GM23338 (cell line): Measurements from ENCODE around the gene ABCA5. TPM values are rescaled to one million over a fixed set of nuclear protein-coding genes. Genes with fewer than 3 reads are reported as not detected.

ENCODE experiments used
- ATAC-seq: fragments of 200-7000 bp; cut with Tn5 transposase; 3 replicates; pipeline ENCODE4 v1.9.1; 2020
- DNase-seq: peaks from one replicate; pipeline ENCODE4 v3.0.0-alpha.2; 2015; ENCODE audit warnings: low spot score
- H2AFZ ChIP-seq: fragments of 200-600 bp; sonication (generic); 2 replicates; pipeline ENCODE4 v1.8.0; 2016; ENCODE audit warnings: antibody characterized with exemption, mild to moderate bottlenecking, moderate library complexity
- H3F3A ChIP-seq: fragments of 200-600 bp; sonication (generic); replicated peaks from 2 replicates; pipeline ENCODE4 v1.8.0; 2017; ENCODE audit warnings: antibody characterized with exemption, mixed run types, low read depth
- H3K27ac ChIP-seq: fragments of 200-600 bp; sonication (generic); 2 replicates; pipeline ENCODE4 v1.6.1; 2016; ENCODE audit warnings: low read depth
- H3K27me3 ChIP-seq: fragments of 200-600 bp; sonication (generic); 2 replicates; pipeline ENCODE4 v1.8.0; 2016; ENCODE audit warnings: mild to moderate bottlenecking, mixed run types, moderate library complexity; ENCODE audit not compliant: insufficient read depth
- H3K36me3 ChIP-seq: fragments of 200-600 bp; sonication (generic); 2 replicates; pipeline ENCODE4 v1.8.0; 2016; ENCODE audit warnings: mild to moderate bottlenecking; ENCODE audit not compliant: insufficient read depth
- H3K4me1 ChIP-seq: fragments of 200-600 bp; sonication (generic); 2 replicates; pipeline ENCODE4 v1.8.0; 2016; ENCODE audit warnings: mild to moderate bottlenecking, moderate library complexity; ENCODE audit not compliant: insufficient read depth
- H3K4me2 ChIP-seq: fragments of 200-600 bp; sonication (generic); 2 replicates; pipeline ENCODE4 v1.7.1; 2017; ENCODE audit warnings: mixed run types
- H3K4me3 ChIP-seq: fragments of 200-600 bp; sonication (generic); 2 replicates; pipeline ENCODE4 v1.6.1; 2016; ENCODE audit warnings: mixed run types
- H3K79me2 ChIP-seq: fragments of 200-600 bp; sonication (generic); replicated peaks from 2 replicates; pipeline ENCODE4 v1.8.0; 2017; ENCODE audit warnings: mild to moderate bottlenecking; ENCODE audit not compliant: insufficient read depth
- H3K9me2 ChIP-seq: fragments of 200-600 bp; sonication (generic); 2 replicates; pipeline ENCODE4 v1.8.0; 2017; ENCODE audit not compliant: insufficient read depth
- H4K20me1 ChIP-seq: fragments of 200-600 bp; sonication (generic); replicated peaks from 2 replicates; pipeline ENCODE4 v1.8.0; 2017; ENCODE audit warnings: mild to moderate bottlenecking; ENCODE audit not compliant: insufficient read depth
- H3K27ac Mint-ChIP-seq: 2 replicates; pipeline ENCODE4 v1.8.0; 2020; ENCODE audit warnings: inconsistent platforms, mild to moderate bottlenecking, moderate library complexity, mixed read lengths
- H3K27me3 Mint-ChIP-seq: 3 replicates; pipeline ENCODE4 v1.8.0; 2022; ENCODE audit warnings: low read depth, mild to moderate bottlenecking, moderate library complexity, mixed read lengths, inconsistent platforms; ENCODE audit not compliant: insufficient read depth, poor library complexity
- H3K36me3 Mint-ChIP-seq: 3 replicates; pipeline ENCODE4 v1.8.0; 2021; ENCODE audit warnings: low read depth, mild to moderate bottlenecking, inconsistent platforms, moderate library complexity, mixed read lengths
- H3K4me1 Mint-ChIP-seq: 3 replicates; pipeline ENCODE4 v1.8.0; 2020; ENCODE audit warnings: mild to moderate bottlenecking, inconsistent platforms, mixed read lengths
- H3K4me3 Mint-ChIP-seq: 3 replicates; pipeline ENCODE4 v1.8.0; 2021; ENCODE audit warnings: moderate library complexity, mild to moderate bottlenecking, inconsistent platforms, mixed read lengths
- H3K9me3 Mint-ChIP-seq: 3 replicates; pipeline ENCODE4 v1.8.0; 2020; ENCODE audit warnings: moderate library complexity, mild to moderate bottlenecking, inconsistent platforms, mixed read lengths
- ETS1 ChIP-seq: IDR thresholded peaks from 2 replicates; pipeline ENCODE4 v1.6.1; 2016; ENCODE audit warnings: antibody characterized with exemption
- EZH2 ChIP-seq: fragments of 200-600 bp; sonication (generic); IDR thresholded peaks from one replicate; pipeline ENCODE4 v1.8.0; 2017; ENCODE audit warnings: antibody characterized with exemption, mild to moderate bottlenecking, low read depth; ENCODE audit not compliant: unreplicated experiment
- EZH2phosphoT487 ChIP-seq: fragments of 200-600 bp; sonication (generic); IDR thresholded peaks from one replicate; pipeline ENCODE4 v1.8.1; 2018; ENCODE audit warnings: antibody characterized with exemption; ENCODE audit not compliant: unreplicated experiment
- JUNB ChIP-seq: IDR thresholded peaks from one replicate; pipeline ENCODE4 v1.6.1; 2016; ENCODE audit warnings: antibody characterized with exemption; ENCODE audit not compliant: unreplicated experiment
- NANOG ChIP-seq: IDR thresholded peaks from 2 replicates; pipeline ENCODE4 v1.6.1; 2016; ENCODE audit warnings: antibody characterized with exemption, borderline replicate concordance
- POLR2AphosphoS5 ChIP-seq: IDR thresholded peaks from 2 replicates; pipeline ENCODE4 v1.6.1; 2016; ENCODE audit warnings: antibody characterized with exemption, low read depth
- REST ChIP-seq: IDR thresholded peaks from one replicate; pipeline ENCODE4 v1.6.1; 2018; ENCODE audit warnings: antibody characterized with exemption; ENCODE audit not compliant: unreplicated experiment
- STAT1 ChIP-seq: IDR thresholded peaks from one replicate; pipeline ENCODE4 v1.6.1; 2016; ENCODE audit warnings: antibody characterized with exemption; ENCODE audit not compliant: unreplicated experiment
- ZNF114 ChIP-seq: fragments of 250-450 bp; sonication (Bioruptor Pico); IDR thresholded peaks from 2 replicates; pipeline ENCODE4 v1.5.0; 2020; ENCODE audit warnings: mild to moderate bottlenecking, moderate library complexity
- ZNF331 ChIP-seq: fragments of 250-450 bp; sonication (Bioruptor Pico); IDR thresholded peaks from 2 replicates; pipeline ENCODE4 v1.5.0; 2020; ENCODE audit warnings: low read depth, mild to moderate bottlenecking, moderate library complexity
- polyA plus RNA-seq: library from polyadenylated mRNA; unstranded; fragments of >200 nt; fragmentation: Nextera tagmentation; extraction: Ambion mirVana; gene quantifications from 2 replicates; pipeline ENCODE4 v1.2.1, GENCODE V29; 2016
- total RNA-seq: library from RNA; depleted of rRNA; stranded (reverse); fragments of >200 nt; shearing (Covaris generic); gene quantifications from 2 replicates; pipeline ENCODE4 v1.2.3, GENCODE V29; 2014
- TF ChIP-seq, protein P1 (sequence below), 2 experiments: fragments of 200-600 bp in 1 of 2; sonication (generic) in 1 of 2; conservative IDR thresholded peaks; 2 replicates each; pipeline versions ENCODE4 v1.5.1 to v1.6.1; 2016 to 2017; ENCODE audit warnings: antibody characterized with exemption in 2 of 2, low read depth in 2 of 2, mild to moderate bottlenecking in 2 of 2, moderate library complexity in 1 of 2
- TF ChIP-seq, protein P2 (sequence below): fragments of 250-450 bp; sonication (Bioruptor Pico); IDR thresholded peaks from 2 replicates; pipeline ENCODE4 v1.5.0; 2020; ENCODE audit warnings: mild to moderate bottlenecking, moderate library complexity

Gene ABCA5
- total and polyA plus RNA-seq, 2 experiments from 2014 or later, result 3.1 to 3.4 TPM

GRCh38 chr17:69231521-69231920, 95.4 kb downstream of the ABCA5 start (continued):
- no peak for TF ChIP-seq ETS1

DNA sequence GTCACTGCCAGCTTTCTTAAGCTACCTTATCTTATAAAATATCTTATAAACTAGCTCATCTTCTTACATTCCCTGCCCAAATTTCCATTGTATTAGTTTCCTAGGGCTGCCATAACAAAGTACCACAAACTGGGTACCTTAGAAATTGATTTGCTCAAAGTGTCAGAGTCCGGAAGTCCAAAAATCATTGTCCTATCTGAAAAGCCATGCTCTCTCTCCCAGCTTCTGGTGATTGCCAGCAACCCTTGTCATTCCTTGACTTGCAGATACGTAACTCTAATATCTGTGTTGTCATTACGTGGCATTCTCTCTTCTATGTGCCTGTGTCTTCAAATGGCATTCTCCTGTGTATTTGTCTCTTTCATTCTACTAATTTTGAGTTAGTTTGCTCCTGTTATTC, 96.0 kb downstream of the ABCA5 start:
- no peak overlapping the region for H2AFZ ChIP-seq
- H3K9me2 ChIP-seq, result no peaks in the 10 kb centered on the region
- DNase-seq (no peak), ATAC-seq (no peak)
- no peaks in the 10 kb centered on the region for H3K36me3 Mint-ChIP-seq
- H3K4me2 ChIP-seq, result no peak overlapping the region
- H3K36me3 ChIP-seq, result no peaks in the 10 kb centered on the region
- no peaks in the 10 kb centered on the region for H3K27me3 ChIP-seq
- H3K27ac ChIP-seq, result no peak overlapping the region
- H3K4me1 Mint-ChIP-seq, result no peaks in the 10 kb centered on the region; the same call in 2 of the 3 replicates
- H3F3A ChIP-seq, result no peaks in the 10 kb centered on the region
- no peaks in the 10 kb centered on the region for H4K20me1 ChIP-seq
- H3K27ac Mint-ChIP-seq, result no peak overlapping the region
- no peak overlapping the region for H3K4me3 Mint-ChIP-seq
- H3K79me2 ChIP-seq, result no peaks in the 10 kb centered on the region
- H3K4me1 ChIP-seq, result no peaks in the 10 kb centered on the region
- H3K4me3 ChIP-seq, result no peak overlapping the region
- peaks cover 4% of the 10 kb centered on the region for H3K27me3 Mint-ChIP-seq
- H3K9me3 Mint-ChIP-seq, result peaks cover 5% of the 10 kb centered on the region; the same call in 1 of the 3 replicates
- TF ChIP-seq, protein P1, sequence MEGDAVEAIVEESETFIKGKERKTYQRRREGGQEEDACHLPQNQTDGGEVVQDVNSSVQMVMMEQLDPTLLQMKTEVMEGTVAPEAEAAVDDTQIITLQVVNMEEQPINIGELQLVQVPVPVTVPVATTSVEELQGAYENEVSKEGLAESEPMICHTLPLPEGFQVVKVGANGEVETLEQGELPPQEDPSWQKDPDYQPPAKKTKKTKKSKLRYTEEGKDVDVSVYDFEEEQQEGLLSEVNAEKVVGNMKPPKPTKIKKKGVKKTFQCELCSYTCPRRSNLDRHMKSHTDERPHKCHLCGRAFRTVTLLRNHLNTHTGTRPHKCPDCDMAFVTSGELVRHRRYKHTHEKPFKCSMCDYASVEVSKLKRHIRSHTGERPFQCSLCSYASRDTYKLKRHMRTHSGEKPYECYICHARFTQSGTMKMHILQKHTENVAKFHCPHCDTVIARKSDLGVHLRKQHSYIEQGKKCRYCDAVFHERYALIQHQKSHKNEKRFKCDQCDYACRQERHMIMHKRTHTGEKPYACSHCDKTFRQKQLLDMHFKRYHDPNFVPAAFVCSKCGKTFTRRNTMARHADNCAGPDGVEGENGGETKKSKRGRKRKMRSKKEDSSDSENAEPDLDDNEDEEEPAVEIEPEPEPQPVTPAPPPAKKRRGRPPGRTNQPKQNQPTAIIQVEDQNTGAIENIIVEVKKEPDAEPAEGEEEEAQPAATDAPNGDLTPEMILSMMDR (conservative IDR thresholded peaks at IDR 0.05; ENCODE audit: low read depth in 2 of 2), result no peak
- TF ChIP-seq ZNF331 (CRISPR knock-in tag), result no peak
- no peak for TF ChIP-seq EZH2
- no peak for TF ChIP-seq JUNB
- no peak for TF ChIP-seq ZNF114 (CRISPR knock-in tag)
- TF ChIP-seq POLR2AphosphoS5, result no peak
- TF ChIP-seq EZH2phosphoT487, result no peak
- TF ChIP-seq NANOG, result no peak
- TF ChIP-seq STAT1, result no peak
- TF ChIP-seq ETS1, result no peak
- TF ChIP-seq, protein P2, sequence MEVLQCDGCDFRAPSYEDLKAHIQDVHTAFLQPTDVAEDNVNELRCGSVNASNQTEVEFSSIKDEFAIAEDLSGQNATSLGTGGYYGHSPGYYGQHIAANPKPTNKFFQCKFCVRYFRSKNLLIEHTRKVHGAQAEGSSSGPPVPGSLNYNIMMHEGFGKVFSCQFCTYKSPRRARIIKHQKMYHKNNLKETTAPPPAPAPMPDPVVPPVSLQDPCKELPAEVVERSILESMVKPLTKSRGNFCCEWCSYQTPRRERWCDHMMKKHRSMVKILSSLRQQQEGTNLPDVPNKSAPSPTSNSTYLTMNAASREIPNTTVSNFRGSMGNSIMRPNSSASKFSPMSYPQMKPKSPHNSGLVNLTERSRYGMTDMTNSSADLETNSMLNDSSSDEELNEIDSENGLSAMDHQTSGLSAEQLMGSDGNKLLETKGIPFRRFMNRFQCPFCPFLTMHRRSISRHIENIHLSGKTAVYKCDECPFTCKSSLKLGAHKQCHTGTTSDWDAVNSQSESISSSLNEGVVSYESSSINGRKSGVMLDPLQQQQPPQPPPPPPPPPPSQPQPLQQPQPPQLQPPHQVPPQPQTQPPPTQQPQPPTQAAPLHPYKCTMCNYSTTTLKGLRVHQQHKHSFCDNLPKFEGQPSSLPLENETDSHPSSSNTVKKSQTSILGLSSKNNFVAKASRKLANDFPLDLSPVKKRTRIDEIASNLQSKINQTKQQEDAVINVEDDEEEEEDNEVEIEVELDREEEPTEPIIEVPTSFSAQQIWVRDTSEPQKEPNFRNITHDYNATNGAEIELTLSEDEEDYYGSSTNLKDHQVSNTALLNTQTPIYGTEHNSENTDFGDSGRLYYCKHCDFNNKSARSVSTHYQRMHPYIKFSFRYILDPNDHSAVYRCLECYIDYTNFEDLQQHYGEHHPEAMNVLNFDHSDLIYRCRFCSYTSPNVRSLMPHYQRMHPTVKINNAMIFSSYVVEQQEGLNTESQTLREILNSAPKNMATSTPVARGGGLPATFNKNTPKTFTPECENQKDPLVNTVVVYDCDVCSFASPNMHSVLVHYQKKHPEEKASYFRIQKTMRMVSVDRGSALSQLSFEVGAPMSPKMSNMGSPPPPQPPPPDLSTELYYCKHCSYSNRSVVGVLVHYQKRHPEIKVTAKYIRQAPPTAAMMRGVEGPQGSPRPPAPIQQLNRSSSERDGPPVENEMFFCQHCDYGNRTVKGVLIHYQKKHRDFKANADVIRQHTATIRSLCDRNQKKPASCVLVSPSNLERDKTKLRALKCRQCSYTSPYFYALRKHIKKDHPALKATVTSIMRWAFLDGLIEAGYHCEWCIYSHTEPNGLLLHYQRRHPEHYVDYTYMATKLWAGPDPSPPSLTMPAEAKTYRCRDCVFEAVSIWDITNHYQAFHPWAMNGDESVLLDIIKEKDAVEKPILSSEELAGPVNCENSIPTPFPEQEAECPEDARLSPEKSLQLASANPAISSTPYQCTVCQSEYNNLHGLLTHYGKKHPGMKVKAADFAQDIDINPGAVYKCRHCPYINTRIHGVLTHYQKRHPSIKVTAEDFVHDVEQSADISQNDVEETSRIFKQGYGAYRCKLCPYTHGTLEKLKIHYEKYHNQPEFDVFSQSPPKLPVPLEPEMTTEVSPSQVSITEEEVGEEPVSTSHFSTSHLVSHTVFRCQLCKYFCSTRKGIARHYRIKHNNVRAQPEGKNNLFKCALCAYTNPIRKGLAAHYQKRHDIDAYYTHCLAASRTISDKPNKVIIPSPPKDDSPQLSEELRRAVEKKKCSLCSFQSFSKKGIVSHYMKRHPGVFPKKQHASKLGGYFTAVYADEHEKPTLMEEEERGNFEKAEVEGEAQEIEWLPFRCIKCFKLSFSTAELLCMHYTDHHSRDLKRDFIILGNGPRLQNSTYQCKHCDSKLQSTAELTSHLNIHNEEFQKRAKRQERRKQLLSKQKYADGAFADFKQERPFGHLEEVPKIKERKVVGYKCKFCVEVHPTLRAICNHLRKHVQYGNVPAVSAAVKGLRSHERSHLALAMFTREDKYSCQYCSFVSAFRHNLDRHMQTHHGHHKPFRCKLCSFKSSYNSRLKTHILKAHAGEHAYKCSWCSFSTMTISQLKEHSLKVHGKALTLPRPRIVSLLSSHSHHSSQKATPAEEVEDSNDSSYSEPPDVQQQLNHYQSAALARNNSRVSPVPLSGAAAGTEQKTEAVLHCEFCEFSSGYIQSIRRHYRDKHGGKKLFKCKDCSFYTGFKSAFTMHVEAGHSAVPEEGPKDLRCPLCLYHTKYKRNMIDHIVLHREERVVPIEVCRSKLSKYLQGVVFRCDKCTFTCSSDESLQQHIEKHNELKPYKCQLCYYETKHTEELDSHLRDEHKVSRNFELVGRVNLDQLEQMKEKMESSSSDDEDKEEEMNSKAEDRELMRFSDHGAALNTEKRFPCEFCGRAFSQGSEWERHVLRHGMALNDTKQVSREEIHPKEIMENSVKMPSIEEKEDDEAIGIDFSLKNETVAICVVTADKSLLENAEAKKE (CRISPR knock-in tag), result no peak
- no peak for TF ChIP-seq REST
